Activated CD8-positive, alpha-beta memory T cell treated with anti-CD3 and anti-CD28 coated beads for 48 hours (primary cell): ENCODE measurements around the gene KAZN.

ENCODE experiments used
- DNase-seq, 3 experiments: peaks; one replicate each; pipeline ENCODE4 v3.0.0-alpha.2; 2020; ENCODE audit warnings: low read depth in 2 of 3, low spot score in 2 of 3

Gene KAZN

DNA sequence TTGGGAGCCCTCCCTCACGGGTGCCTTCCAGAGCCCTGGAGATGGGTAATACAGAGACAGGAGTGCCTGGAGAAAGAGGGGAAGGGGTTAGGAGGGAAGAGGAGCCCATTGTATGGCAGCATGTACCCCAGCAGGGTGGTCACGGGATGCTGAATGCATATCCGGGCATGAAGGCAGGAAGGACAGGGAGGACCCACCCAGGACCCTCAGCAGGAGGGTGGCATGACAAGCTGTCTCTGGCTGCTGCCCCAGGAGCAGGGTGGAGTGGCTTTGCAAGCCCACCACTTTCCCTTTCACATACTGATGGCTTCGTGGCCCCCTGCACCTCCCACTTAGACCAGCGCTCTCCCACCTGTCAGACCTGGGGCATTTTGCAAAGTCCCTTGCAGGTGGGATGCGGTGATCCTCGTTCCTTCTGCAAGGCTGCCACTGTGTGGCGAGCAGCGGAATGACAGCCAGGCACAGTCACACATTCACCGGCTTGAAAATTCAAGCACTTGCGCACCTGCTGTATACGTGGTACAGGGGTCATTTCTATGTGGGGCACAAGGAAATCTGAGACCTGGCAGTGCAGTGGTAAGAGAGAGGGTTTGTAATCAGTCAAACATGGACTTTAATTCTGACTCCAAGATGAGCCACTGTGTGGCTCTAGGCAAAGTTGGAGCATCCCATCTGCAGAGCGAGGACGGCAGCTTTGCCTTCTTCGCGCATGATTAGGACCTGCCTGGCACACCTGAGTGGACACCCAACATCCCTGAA lies 501.8 kb downstream of the KAZN start:
- DNase-seq = peak in 2 of 3 experiments; percentile 9 to 28

DNA sequence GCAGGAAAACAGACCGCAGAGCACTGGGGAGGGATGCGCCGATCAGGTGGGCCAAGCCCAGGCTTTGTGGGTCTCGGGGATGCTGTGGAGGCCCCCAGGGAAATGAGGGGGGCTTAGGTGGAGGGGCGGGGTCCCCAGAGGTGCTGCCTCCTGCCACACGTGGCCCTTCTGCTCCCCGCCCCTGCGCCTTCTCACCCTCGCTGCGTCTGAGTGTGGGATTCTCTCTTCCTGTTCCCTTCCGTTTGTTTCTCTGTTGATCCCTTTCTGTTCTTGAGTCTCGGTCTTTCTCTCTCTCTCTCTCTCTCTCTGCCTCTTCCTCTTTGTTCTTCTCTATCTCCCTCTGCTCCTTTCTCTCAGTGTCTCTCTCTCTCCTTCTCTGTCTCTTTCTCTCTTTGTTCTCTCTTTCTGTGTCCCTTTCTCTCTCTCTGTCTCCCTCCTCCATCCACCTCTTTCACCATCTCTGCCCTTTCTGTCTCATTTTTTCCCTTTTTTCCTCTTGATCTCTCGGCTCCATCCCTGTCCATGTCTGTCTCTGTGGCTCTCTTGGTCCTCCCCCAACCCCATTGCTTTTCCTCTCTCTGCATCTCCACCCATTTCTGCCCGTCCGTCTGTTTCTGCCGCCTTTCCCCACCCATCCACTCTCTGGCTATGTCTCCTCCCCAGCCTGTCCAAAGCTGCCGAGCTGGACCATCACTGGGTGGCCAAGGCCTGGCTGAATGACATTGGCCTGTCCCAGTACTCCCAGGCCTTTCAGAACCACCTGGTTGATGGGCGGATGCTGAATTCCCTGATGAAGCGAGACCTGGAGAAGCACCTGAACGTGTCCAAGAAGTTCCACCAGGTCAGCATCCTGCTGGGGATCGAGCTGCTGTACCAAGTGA lies 502.6 kb downstream of the KAZN start:
- no peak for DNase-seq

DNA sequence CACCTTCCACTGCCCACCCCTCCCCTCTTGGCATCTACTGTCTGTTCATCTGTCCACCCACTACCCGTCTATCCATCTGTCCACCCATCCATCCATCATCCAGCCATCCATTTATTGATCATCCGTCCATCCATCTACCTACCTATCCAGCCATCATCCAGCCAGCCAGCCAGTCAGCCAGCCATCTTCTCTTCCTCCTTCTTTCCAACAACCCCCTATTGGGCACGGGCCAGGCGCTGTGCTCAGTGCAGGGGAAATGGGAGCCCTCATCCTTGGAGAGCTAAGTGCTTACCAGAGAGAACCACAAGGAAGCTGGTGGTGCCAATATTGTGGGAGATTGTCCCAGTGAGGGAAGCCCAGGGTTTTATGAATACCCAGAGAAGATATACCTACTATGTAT lies 503.3 kb downstream of the KAZN start:
- no peak for DNase-seq

DNA sequence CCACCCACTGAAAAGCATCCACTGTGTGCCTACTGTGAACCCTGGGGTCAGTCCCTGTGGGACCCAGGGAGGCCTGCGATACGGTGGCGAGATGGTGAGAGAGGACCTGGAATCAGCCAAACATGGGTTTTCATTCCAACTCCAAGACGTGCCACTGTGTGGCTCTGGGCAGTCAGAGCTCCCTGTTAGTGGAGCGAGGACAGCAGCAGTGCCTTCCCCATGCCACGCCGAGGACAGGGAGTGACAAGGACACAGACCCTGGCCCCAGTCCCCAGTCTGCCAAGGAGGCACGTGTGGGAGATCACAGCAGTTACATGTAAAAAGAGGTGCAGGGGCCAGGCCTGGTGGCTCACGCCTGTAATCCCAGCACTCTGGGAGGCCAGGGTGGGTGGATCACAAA lies 504.2 kb downstream of the KAZN start:
- no peak for DNase-seq

DNA sequence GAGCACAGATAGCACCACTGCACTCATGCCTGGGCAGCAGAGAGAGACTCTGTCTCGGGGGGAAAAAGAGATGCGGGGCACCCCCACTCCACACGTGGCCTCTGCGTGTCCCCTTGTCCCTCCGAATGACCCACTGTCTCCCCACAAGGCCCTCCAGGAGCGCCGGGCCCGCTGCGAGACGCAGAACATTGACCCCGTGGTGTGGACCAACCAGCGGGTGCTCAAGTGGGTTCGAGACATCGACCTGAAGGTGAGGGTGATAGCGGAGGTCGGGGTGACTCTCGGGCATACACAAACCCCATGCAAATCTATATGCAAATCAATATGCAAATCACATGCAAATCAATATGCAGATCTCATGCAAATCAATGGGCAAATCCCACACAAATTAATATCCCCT lies 504.7 kb downstream of the KAZN start:
- DNase-seq = no peak

DNA sequence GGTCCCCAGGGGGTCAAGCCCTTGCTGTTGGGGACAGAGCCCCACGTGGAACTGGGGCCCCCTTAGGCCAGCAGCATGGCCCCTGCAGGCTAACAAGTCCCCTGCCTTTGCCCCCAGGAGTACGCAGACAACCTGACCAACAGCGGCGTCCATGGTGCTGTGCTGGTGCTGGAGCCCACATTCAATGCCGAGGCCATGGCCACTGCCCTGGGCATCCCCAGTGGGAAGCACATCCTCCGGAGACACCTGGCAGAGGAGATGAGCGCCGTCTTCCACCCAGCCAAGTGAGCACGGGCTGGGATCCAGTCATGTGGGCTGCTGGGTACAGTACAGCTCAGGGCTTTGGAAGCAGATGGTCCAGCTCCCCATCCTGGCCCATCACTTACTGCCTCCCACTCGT lies 505.4 kb downstream of the KAZN start:
- no peak for DNase-seq

DNA sequence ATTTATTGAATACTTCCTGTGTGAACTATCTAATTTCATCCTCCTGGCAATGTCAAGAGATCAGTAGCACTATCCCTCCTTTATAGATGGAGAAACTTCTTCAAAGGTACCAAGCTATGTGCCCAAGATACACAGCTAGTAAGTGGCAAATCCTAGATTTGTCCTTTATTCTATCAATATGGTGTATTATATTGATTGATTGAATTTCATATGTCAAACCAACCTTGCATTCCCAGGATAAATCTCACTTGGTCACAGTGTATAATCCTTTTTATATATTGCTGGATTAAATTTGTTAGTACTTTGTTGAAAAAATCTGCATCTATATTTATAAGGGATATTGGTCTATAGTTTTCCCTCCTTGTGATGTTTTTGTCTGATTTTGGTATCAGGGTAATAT lies 506.3 kb downstream of the KAZN start:
- DNase-seq = no peak

DNA sequence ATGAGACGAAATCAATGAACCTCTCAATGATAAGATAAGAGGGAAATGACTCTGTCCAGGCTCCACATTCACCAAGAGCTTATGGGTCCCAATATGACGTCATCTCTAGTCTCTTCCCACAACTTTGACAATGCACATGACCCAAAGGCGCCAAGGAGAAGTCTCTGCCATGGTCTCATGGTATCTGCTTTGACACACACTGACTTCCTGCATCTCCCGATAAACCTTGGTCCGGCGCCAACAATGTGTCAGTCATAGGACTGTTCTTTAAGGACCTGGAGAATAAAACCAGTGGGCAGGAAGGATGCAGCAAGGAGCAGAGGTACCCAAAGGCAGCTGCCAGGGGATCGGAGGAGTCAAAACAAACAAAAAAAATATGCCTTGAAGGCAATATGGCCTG lies 508.1 kb downstream of the KAZN start:
- DNase-seq = no peak

DNA sequence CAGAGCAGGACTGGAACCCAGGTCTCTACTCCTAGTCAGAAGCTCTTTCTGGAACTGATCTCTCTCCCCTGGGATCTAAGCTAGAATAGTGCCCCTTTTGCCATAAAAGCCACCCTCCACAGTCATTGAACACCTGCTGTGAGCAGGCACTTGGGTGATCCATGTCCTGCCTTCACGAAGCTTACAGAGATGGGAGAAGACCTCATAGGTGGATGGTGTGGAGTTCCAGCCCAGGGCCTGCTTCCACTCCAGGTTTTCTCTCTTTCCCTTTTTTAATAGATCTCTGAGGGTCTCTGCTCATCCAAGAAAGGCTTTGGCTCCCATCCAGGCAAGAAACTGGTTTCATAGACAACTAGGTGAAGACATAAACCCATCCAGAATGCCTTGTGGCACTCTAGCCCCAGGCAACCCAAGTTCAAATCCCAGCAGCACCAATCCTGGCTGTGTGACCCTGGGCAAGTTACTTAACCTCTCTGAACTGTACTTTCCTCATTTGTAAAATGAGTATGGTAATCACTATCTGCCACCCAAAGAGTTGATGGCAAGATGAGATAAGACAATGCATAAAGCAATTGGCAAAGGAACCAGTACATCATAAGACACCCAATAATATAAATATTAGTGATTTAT lies 508.7 kb downstream of the KAZN start:
- no peak for DNase-seq

DNA sequence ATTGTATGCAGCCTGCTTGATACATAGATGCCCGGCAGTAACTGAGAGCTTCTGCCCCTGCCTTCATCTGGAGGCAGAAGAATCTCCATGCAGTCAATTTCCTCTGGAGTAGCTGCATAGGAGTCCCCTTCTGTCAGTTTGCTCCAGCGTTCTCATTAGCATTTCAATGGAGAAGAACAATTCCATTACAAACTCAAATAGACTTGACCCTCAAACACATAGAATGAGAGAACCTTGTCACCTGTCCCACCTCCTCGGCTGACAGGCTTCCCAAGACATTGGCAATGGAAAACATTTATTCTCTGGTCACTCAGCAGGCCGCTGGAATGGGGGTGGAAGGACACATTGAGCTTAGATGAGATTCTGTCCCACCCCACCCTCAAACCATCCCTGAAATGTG lies 509.4 kb downstream of the KAZN start:
- DNase-seq = no peak

DNA sequence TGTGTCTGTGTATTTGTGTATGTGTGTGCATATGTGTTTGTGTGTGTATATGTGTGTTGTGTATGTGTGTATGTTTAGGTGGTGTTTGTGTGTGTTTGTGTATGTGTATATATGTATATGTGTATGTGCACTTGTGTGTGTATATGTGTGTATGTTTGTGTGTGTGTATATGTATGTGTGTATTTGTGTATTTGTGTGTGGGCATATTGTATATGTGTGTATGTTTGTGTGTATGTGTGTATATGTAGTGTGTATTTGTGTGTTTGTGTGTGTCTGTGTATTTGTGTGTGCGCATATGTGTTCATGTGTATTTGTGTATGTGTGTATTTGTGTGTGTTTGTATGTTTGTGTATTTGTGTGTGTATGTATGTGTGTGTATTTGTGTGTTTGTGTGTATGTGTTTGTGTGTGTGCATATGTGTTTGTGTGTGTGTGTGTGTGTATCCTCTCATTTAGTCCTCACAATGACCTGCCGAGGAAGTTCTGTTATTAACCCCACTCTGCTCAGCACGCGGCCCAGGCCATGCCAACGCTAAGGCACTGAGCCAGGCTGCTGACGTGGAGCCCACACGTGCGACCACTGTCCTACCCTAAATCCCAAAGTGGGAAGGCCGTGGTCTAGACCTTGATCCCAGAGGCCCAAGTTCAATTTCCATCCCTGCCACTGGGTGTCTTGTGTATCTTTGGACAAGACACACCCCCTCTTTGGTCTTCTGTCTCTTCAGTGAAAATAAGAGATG lies 511.8 kb downstream of the KAZN start:
- no peak for DNase-seq

DNA sequence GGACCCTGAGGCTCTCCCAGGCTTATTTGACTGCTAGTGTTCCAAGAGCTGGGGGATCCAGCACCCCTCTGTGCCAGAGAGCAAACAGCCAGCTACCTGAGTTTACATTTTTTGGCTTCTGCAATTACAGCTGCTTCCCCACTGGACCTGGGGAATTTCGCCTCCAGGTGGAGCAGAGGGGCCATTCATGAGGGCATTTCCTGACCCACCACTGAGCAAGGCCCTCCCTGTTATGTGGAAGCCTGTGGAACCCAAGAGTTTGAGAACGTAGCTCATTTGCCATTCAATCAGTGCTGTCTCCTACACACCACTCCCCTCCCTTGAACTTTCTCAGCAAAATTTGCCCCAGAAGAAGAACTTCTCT lies 512.4 kb downstream of the KAZN start:
- no peak for DNase-seq

DNA sequence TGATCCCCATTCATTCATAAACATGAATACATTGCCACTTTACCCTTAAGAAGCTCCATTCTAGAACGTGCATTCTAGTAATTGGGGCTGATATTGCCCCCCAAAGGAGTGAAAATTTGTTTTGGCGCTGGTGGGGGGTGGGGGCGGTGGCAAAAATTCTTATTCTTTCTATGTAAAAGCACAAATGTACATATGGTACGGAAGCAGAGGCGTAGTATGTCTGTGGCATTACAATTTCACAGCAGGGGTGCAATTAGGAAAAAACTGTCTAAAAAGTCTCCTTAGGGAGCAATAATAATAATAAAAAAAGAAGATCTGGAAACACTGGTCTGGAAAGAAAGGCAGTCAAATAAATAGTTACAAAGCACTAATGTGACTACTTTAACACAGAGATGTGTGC lies 514.7 kb downstream of the KAZN start:
- DNase-seq = no peak

DNA sequence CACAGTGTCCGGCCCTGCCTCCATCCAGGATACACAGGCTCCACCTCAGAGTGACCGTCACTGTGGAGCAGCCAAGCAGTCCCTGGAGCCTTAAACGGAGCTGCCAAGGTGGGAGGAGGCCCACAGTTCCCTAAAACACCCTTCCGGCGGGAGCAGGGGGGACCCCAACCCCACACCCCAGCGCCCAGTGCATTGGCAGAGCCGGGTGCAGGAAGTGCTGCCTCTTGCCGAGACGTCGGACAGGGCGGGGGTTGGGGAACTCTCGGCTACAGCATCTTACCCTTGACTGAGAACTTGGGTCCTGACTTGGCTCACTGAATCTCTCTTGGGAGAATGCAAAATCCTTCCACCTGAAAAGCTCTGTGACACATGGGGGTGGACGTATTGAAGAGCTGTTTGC lies 516.4 kb downstream of the KAZN start:
- DNase-seq = no peak

DNA sequence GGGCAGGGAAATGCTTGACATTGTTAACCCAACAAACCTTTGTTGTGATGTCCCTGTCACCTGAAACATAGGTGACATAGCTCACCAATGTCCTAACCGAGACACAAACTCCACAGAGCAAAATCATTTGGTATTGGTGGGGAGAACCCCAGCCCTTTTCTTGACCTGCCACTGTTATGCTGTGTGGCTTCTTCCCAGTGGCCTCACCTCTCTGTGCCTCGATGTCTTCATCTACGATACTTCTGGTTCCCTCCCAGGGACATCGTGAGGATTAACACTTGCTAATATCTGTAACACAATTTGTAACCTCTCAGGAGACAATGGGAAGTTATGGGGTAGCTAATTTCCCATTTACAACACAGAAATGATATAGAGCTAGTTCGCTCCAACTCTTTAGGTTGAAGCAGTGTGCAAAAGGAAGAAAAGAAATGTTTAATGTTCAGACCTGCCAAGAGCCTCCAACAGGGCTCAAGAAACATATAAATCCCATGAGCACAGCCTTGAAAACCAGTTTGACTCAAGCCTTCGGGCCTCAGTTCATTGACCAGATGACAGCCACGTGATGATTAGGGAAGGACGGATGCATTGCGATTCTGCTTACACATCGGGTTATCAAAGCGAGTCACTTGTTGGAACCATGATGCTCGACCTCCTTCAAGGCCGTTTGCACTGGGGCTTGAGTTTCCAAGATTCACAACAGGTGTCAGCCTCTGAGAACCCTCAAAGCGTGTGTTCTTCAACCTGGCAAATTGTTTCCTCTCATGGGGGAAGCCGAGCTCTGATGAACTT lies 517.3 kb downstream of the KAZN start:
- DNase-seq = no peak

DNA sequence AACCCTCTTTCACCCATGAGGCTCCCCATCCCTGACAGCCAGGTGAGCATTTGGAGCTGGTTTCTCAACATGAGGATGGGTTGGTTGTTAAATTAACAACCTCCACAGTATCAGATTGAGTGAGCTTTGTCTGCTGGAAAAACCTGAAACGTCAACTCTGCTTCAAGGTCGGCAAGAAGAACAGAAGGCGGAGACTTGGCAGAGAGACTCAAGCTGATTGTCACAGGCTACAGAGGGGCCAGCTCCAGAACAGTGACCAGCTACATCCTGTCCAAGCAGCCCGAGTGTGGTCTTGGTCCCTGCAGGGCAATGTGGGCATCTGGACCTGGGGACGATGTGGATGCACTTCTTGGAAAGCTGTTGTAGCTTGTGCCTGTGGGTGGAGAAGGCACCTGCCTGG lies 518.5 kb downstream of the KAZN start:
- DNase-seq = no peak

DNA sequence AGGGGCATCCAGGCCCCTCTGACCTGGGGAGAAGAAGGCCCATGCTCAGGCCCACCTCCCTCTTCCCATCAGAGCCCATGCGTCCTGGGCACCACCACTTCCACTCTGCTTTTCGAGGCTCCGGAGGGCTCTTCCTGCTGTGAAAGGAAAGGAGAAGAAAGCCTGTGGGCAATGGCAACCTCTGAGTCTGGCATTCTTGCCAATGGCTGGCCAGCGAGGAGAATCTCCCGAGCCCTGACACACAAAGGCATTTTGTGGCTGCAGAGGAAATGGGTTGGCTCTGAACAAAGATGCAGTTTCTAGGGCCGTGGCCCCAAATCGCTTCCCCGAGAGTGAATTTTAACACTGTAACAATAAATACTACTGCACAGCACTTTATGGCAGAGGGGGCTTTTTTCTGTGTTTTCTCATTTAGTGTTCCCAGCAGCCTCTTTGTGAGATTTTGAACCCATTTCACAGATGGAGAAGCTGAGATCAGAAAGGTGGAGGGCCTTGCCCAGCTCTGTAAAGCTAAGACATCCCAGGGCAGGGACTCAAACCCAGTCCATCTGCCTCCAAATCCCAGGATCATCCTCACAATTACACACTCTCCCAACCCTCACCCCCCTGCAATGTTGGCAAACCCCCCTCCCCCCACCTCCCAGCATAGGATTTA lies 519.3 kb downstream of the KAZN start:
- DNase-seq = no peak

DNA sequence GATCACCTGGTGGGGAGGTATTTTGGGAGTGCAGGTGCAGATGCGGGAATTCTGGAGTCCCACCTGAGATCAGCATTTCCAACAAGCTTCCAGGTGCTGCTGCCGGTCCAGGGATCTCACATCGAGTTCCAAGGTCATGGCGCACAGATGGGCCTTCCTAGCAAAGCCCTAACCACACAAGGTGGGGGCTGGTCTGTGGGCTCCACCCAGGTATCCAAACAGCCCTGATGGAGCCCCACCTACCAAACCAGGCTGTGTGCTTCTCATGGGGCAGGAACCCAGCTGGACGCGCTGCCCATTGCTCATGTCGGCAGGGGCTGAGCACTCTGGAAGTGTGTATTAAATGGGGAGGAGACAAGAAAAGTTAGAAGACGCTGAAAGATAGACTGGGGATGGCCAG lies 520.1 kb downstream of the KAZN start:
- no peak for DNase-seq

DNA sequence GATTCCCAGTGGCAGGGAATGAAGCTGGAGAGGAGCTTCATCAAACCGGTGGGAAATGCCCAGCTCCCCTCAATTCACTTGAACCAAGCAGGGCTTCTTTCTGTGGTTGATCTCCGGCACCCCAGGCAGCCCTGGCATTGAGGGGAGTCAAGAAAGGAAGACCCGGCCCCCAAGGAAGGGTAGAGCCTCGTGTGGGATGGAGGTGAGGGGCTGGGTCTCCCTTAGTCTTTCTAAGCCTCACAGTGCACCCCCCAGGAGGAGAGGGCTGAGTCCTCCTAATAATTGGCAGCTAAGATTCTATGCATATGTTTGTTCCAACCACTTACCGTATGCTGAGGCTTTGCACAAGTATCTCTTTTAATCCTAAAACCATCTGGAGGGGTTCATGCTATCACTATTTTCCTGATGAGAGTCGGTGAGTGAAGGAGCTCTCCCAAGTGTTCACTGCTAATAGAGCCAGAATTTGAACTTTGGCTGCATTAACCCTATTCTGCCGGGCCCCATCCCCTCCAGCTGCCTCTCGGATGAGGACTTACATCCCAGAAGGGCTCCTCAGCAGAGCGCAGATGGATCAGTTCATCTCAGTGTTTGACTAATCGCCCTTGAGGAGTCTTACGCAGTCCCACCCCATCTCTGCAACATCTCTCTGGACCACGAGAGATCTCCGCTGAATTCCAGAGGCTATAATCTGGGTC lies 521.9 kb downstream of the KAZN start:
- no peak for DNase-seq

DNA sequence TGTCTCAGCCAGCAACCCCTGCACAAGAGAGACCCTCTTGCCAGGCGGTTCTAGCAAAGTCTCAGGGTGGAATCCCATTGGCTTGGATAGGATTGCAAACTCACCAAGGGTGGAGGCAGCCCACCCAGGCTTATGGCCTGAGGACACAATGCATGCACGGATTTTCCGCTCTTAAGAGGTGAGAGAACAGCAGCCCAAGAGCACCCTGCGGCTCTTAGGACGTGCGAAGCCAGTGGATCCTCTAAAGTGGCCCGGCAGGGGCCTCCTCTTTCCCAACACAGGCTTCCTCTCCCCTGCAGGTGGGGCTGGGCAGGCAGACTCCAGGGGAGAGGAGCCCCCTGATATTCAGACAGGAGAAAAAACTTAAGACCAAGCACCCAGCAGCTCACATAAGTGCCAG lies 523.8 kb downstream of the KAZN start:
- DNase-seq = no peak
